MM.1S (cell line): ENCODE data around the gene LUC7L.

ENCODE experiments used
- DNase-seq: peaks from one replicate; pipeline ENCODE4 v3.0.0-alpha.2; 2015
- H2AFZ ChIP-seq: fragments of 300-600 bp; sonication (generic); 2 replicates; pipeline ENCODE4 v1.6.0; 2016; ENCODE audit warnings: antibody characterized with exemption, low read length
- H3F3A ChIP-seq: fragments of 300-600 bp; sonication (generic); 2 replicates; pipeline ENCODE4 v1.6.1; 2016; ENCODE audit warnings: mild to moderate bottlenecking, antibody characterized with exemption, low read length, moderate library complexity, mixed read lengths; ENCODE audit not compliant: insufficient read depth
- H3K27ac ChIP-seq: fragments of 300-600 bp; sonication (generic); 2 replicates; pipeline ENCODE4 v1.5.1; 2016; ENCODE audit warnings: mild to moderate bottlenecking, low read length
- H3K27me3 ChIP-seq: fragments of 300-600 bp; sonication (generic); replicated peaks from 2 replicates; pipeline ENCODE4 v1.6.0; 2016; ENCODE audit warnings: low read length; ENCODE audit not compliant: insufficient read depth
- H3K36me3 ChIP-seq: fragments of 300-600 bp; sonication (generic); replicated peaks from 2 replicates; pipeline ENCODE4 v1.6.1; 2016; ENCODE audit warnings: mild to moderate bottlenecking, low read length, mixed read lengths; ENCODE audit not compliant: insufficient read depth
- H3K4me1 ChIP-seq: fragments of 300-600 bp; sonication (generic); 2 replicates; pipeline ENCODE4 v1.6.1; 2016; ENCODE audit warnings: low read length, mixed read lengths
- H3K4me2 ChIP-seq: fragments of 300-600 bp; sonication (generic); 2 replicates; pipeline ENCODE4 v1.6.0; 2016; ENCODE audit warnings: low read depth, low read length
- H3K4me3 ChIP-seq: fragments of 300-600 bp; sonication (generic); 2 replicates; pipeline ENCODE4 v1.5.1; 2016; ENCODE audit warnings: low read length, mixed read lengths
- H3K79me2 ChIP-seq: fragments of 300-600 bp; sonication (generic); 2 replicates; pipeline ENCODE4 v1.6.1; 2016; ENCODE audit warnings: mixed run types, low read length, mixed read lengths
- H3K9ac ChIP-seq: fragments of 300-600 bp; sonication (generic); 2 replicates; pipeline ENCODE4 v1.6.1; 2016; ENCODE audit warnings: low read length, mixed read lengths
- H3K9me2 ChIP-seq: fragments of 300-600 bp; sonication (generic); replicated peaks from 2 replicates; pipeline ENCODE4 v1.6.1; 2016; ENCODE audit warnings: mild to moderate bottlenecking, low read length, mixed read lengths; ENCODE audit not compliant: insufficient read depth
- H3K9me3 ChIP-seq: fragments of 300-600 bp; sonication (generic); replicated peaks from 2 replicates; pipeline ENCODE4 v1.6.1; 2016; ENCODE audit warnings: mild to moderate bottlenecking, low read length, mixed read lengths; ENCODE audit not compliant: insufficient read depth
- H4K20me1 ChIP-seq: fragments of 300-600 bp; sonication (generic); 2 replicates; pipeline ENCODE4 v1.6.1; 2016; ENCODE audit warnings: mild to moderate bottlenecking, low read length, moderate library complexity, mixed read lengths; ENCODE audit not compliant: insufficient read depth
- EZH2 ChIP-seq: fragments of 300-600 bp; sonication (generic); optimal IDR thresholded peaks from 2 replicates; pipeline ENCODE3; 2017; ENCODE audit warnings: low read depth, mild to moderate bottlenecking, antibody characterized with exemption, low read length, mixed read lengths
- EZH2phosphoT487 ChIP-seq: fragments of 300-600 bp; sonication (generic); IDR thresholded peaks from 2 replicates; pipeline ENCODE4 v1.6.1; 2018; ENCODE audit warnings: antibody characterized with exemption, low read length
- TF ChIP-seq, protein P1 (sequence below): fragments of 300-600 bp; sonication (generic); IDR thresholded peaks from 2 replicates; pipeline ENCODE4 v1.5.1; 2016; ENCODE audit warnings: antibody characterized with exemption, low read length, mixed read lengths

Gene LUC7L, protein sequence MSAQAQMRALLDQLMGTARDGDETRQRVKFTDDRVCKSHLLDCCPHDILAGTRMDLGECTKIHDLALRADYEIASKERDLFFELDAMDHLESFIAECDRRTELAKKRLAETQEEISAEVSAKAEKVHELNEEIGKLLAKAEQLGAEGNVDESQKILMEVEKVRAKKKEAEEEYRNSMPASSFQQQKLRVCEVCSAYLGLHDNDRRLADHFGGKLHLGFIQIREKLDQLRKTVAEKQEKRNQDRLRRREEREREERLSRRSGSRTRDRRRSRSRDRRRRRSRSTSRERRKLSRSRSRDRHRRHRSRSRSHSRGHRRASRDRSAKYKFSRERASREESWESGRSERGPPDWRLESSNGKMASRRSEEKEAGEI

DNA sequence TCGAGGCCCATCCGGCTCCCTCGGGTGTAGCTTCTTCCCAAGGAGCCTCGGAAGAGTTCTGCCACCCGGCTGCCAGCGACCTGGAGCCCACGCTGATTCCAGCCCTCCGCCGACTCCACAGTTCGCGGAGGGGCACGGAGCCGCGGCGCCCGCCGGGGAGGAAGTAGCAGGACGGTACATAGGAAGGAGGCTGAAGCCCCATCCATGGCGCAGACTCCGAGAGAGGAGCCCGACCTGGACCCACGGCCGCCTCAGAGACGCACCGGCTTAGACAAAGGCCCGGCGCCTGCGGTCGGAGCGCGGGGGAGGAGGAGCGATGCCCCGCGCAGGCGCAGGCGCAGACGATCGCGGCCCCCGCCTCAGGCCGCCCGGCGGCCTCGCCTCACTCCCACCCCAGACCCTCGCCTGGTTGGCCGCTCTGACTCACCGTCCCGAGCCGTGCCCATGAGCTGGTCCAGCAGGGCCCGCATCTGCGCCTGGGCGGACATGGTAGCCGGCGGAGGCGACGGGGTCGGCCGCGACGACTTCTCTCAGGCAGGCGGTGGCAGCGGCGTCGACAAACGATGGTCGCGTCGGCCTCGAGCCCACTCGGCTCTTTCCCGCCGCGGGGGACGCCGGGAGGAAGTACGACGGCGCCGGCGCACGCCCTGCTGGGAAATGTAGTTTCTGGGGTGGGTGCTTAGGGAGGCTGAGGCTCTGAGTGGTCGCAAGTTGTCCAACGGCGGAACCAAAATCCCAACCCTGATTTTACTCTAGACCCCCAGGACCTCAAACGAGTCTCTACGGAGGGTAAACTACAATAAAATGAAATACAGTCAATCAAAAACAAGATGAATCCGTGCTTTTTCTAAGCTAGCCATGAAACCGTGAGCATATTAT, at the start of gene LUC7L:
LUC7L (minus strand) TSS at position 598 of the 879 bp plus-strand sequence; CDS start at position 488, 110 bp downstream.
- Histone ChIP-seq H3F3A (peaks cover 6% of the 10 kb centered on the region), H2AFZ (peak within 1 kb of the TSS; percentile 75), H3K79me2 (peaks cover 45% of the 10 kb centered on the region), H4K20me1 (peaks cover 16% of the 10 kb centered on the region), H3K4me3 (peak within 1 kb of the TSS; percentile 78), H3K4me2 (peak within 1 kb of the TSS; percentile 80), H3K9me3 (no peaks in the 10 kb centered on the region), H3K36me3 (peaks cover 7% of the 10 kb centered on the region; the same call in 1 of the 2 replicates), H3K4me1 (peaks cover 5% of the 10 kb centered on the region; the same call in 1 of the 2 replicates), H3K27ac (peak within 1 kb of the TSS; percentile 91), H3K27me3 (no peaks in the 10 kb centered on the region), H3K9me2 (no peaks in the 10 kb centered on the region), H3K9ac (peak within 1 kb of the TSS; percentile 96)
- DNase-seq, result peak; percentile 92
- no peak for TF ChIP-seq EZH2
- TF ChIP-seq, protein P1, sequence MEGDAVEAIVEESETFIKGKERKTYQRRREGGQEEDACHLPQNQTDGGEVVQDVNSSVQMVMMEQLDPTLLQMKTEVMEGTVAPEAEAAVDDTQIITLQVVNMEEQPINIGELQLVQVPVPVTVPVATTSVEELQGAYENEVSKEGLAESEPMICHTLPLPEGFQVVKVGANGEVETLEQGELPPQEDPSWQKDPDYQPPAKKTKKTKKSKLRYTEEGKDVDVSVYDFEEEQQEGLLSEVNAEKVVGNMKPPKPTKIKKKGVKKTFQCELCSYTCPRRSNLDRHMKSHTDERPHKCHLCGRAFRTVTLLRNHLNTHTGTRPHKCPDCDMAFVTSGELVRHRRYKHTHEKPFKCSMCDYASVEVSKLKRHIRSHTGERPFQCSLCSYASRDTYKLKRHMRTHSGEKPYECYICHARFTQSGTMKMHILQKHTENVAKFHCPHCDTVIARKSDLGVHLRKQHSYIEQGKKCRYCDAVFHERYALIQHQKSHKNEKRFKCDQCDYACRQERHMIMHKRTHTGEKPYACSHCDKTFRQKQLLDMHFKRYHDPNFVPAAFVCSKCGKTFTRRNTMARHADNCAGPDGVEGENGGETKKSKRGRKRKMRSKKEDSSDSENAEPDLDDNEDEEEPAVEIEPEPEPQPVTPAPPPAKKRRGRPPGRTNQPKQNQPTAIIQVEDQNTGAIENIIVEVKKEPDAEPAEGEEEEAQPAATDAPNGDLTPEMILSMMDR, result no peak
- TF ChIP-seq EZH2phosphoT487, result no peak

DNA sequence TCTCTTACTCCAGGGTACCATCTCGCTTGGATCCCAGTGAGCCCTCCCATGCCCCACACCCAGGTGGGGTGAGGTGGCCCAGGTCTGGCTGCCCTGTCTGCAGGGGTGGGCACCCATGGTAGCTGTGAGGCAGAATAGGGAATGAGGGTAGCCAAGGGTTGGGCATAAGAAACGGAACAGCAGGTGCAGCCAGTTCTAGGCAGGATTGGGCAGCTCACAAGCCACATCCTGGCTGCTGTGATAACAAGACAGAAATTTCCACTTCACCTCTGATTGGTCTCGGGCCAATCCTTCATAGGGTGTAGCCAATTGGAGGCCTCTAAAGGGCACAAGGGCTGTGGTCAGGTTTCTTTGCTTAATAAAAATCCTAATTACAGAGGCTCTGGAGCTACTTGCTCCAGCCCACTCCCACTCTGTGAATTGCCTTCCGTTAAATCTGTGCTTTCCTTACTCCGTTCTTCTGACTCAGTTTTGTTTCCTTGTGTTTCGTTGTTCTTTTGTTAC, 49.7 kb upstream of the LUC7L start:
- Histone ChIP-seq H2AFZ (no peak overlapping the region), H3K4me3 (no peak overlapping the region), H3K4me1 (no peaks in the 10 kb centered on the region), H3K9ac (no peak overlapping the region), H3K9me3 (no peaks in the 10 kb centered on the region), H3K27me3 (peaks cover 36% of the 10 kb centered on the region), H3K79me2 (no peaks in the 10 kb centered on the region), H3F3A (no peaks in the 10 kb centered on the region), H3K36me3 (no peaks in the 10 kb centered on the region), H3K9me2 (no peaks in the 10 kb centered on the region), H3K4me2 (no peak overlapping the region), H4K20me1 (no peaks in the 10 kb centered on the region), H3K27ac (no peak overlapping the region)
- no peak for TF ChIP-seq EZH2phosphoT487
- TF ChIP-seq EZH2, result no peak
- TF ChIP-seq, protein P1, result no peak
- no peak for DNase-seq

DNA sequence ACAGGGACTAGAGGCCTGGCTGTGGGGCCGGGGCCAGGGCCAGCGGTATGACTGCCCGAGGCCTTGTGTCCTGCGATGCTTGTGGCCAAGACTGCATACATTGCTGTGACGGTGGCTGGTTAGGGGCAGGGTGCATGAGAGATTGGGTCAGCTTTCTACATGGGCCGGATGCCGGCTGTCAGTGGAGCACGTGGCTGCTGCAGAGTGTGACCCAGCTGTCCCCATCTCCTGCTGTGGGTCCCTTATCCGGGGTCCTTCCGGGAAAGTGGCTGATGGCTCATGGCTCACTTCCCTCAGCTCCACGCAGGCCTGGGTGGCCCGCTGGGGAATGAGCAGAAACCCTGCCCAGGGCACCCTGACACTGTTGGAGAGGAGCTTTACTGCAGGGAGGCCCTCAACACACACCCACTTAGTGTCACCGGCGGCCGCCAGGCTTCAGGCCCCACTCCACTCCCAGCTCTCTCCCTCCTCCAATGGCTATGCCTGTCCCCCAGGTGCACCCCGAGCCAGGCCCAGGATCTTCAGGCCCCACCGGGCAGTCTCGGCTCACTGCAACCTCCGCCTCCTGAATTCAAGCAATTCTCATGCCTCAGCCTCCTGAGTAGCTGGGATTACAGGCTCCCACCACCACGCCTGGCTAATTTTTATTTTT, 47.3 kb upstream of the LUC7L start:
- no peak overlapping the region for H3K9ac ChIP-seq
- H3K4me1 ChIP-seq, result no peaks in the 10 kb centered on the region
- no peak for DNase-seq
- TF ChIP-seq EZH2 (no peak), EZH2phosphoT487 (no peak)
- TF ChIP-seq, protein P1, result no peak
- no peak overlapping the region for H2AFZ ChIP-seq
- no peaks in the 10 kb centered on the region for H3K9me2 ChIP-seq
- no peaks in the 10 kb centered on the region for H3K79me2 ChIP-seq
- no peaks in the 10 kb centered on the region for H3K9me3 ChIP-seq
- no peaks in the 10 kb centered on the region for H3K36me3 ChIP-seq
- no peaks in the 10 kb centered on the region for H3F3A ChIP-seq
- H3K27me3 ChIP-seq, result peaks cover 48% of the 10 kb centered on the region
- H3K4me3 ChIP-seq, result no peak overlapping the region
- H3K27ac ChIP-seq, result no peak overlapping the region
- no peak overlapping the region for H3K4me2 ChIP-seq
- no peaks in the 10 kb centered on the region for H4K20me1 ChIP-seq
